GM21619 (cell line): ENCODE measurements around the gene VSIG10.

Source experiments
- ATAC-seq: cut with Tn5 transposase; IDR thresholded peaks from one replicate; pipeline ENCODE4 v1.9.1; 2021; ENCODE audit not compliant: unreplicated experiment

VSIG10 gene

GRCh38 chr12:118060301-118061010 is 43.4 kb downstream of the VSIG10 start:
- peak; percentile 36 for ATAC-seq

- no peak for ATAC-seq
These were observed 44.2 kb downstream of the VSIG10 start for GRCh38 chr12:118059341-118060191.

GRCh38 chr12:118058881-118059280 is 44.9 kb downstream of the VSIG10 start:
- no peak for ATAC-seq

- no peak for ATAC-seq
These were observed 45.6 kb downstream of the VSIG10 start for GRCh38 chr12:118058227-118058626.

GRCh38 chr12:118055865-118056773 is 47.7 kb downstream of the VSIG10 start:
- no peak for ATAC-seq

GRCh38 chr12:118055144-118055557 is 48.7 kb downstream of the VSIG10 start:
- ATAC-seq: peak; percentile 82

GRCh38 chr12:118053071-118053985 is 50.5 kb downstream of the VSIG10 start:
- ATAC-seq: no peak

- ATAC-seq: no peak
These were observed 51.3 kb downstream of the VSIG10 start for GRCh38 chr12:118052324-118053070.

GRCh38 chr12:118050972-118051910 is 52.6 kb downstream of the VSIG10 start:
- no peak for ATAC-seq

GRCh38 chr12:118046430-118046829 is 57.4 kb downstream of the VSIG10 start:
- no peak for ATAC-seq

- ATAC-seq: no peak
These were observed 59.2 kb downstream of the VSIG10 start for GRCh38 chr12:118044577-118044976.

- ATAC-seq: no peak
These were observed 59.7 kb downstream of the VSIG10 start for GRCh38 chr12:118044075-118044474.

GRCh38 chr12:118042091-118042490 is 61.7 kb downstream of the VSIG10 start:
- ATAC-seq: no peak

GRCh38 chr12:118038137-118038536 is 65.7 kb downstream of the VSIG10 start:
- no peak for ATAC-seq

- no peak for ATAC-seq
These were observed 67.0 kb downstream of the VSIG10 start for GRCh38 chr12:118036672-118037411.

- peak; percentile 91 for ATAC-seq
These were observed 68.4 kb downstream of the VSIG10 start for GRCh38 chr12:118035190-118036041.
